HG02642 (cell line): Measurements from ENCODE around the gene PRR5.

Experiments used
- ATAC-seq: cut with Tn5 transposase; IDR thresholded peaks from one replicate; pipeline ENCODE4 v1.9.1; 2021; ENCODE audit warnings: mild to moderate bottlenecking; ENCODE audit not compliant: unreplicated experiment, poor library complexity

PRR5 gene

GRCh38 chr22:44711241-44711560 lies 9.2 kb downstream of the PRR5 start:
- ATAC-seq, result no peak

- ATAC-seq, result no peak
Measured at GRCh38 chr22:44711690-44712555, 9.9 kb downstream of the PRR5 start.

- no peak for ATAC-seq
Measured at GRCh38 chr22:44712962-44713361, 11.0 kb downstream of the PRR5 start.

GRCh38 chr22:44714703-44715350 lies 12.8 kb downstream of the PRR5 start:
- no peak for ATAC-seq

- no peak for ATAC-seq
Measured at GRCh38 chr22:44718418-44718817, 16.4 kb downstream of the PRR5 start.

GRCh38 chr22:44719586-44720368 lies 17.8 kb downstream of the PRR5 start:
- no peak for ATAC-seq

GRCh38 chr22:44721213-44721612 lies 19.2 kb downstream of the PRR5 start:
- no peak for ATAC-seq

- no peak for ATAC-seq
Measured at GRCh38 chr22:44722611-44723010, 20.6 kb downstream of the PRR5 start.

GRCh38 chr22:44723801-44724200 lies 21.8 kb downstream of the PRR5 start:
- ATAC-seq, result no peak

- no peak for ATAC-seq
Measured at GRCh38 chr22:44724416-44724815, 22.4 kb downstream of the PRR5 start.

GRCh38 chr22:44724859-44725258 lies 22.9 kb downstream of the PRR5 start:
- ATAC-seq, result no peak

GRCh38 chr22:44726439-44726838 lies 24.4 kb downstream of the PRR5 start:
- no peak for ATAC-seq

- no peak for ATAC-seq
Measured at GRCh38 chr22:44727148-44727547, 25.1 kb downstream of the PRR5 start.

- ATAC-seq, result no peak
Measured at GRCh38 chr22:44727709-44728108, 25.7 kb downstream of the PRR5 start.

- no peak for ATAC-seq
Measured at GRCh38 chr22:44728761-44729324, 26.8 kb downstream of the PRR5 start.

- no peak for ATAC-seq
Measured at GRCh38 chr22:44729391-44730021, 27.5 kb downstream of the PRR5 start.

GRCh38 chr22:44730022-44730393 lies 28.0 kb downstream of the PRR5 start:
- no peak for ATAC-seq

- no peak for ATAC-seq
Measured at GRCh38 chr22:44730490-44731356, 28.7 kb downstream of the PRR5 start.

GRCh38 chr22:44731357-44731970 lies 29.5 kb downstream of the PRR5 start:
- no peak for ATAC-seq
